ENCODE measurements around the gene AFAP1L1. TPM values are rescaled to one million over a fixed set of nuclear protein-coding genes. Genes with fewer than 3 reads are reported as not detected.

Gene AFAP1L1
- total and polyA plus RNA-seq, 9 of the 15 experiments (the other 6 are each of a cell fraction or from before 2014, with no cell fraction given), result 0.01 to 0.12 (median 0.03) TPM; not detected in 4

GRCh38 chr5:149357370-149358293 lies 86.0 kb downstream of the AFAP1L1 start, which contains the start of gene PCYOX1L (continued):
- TF ChIP-seq PRDM10 (IDR thresholded peaks at IDR 0.05; ENCODE audit: partially characterized antibody) (peak; percentile 99), TAL1 (IDR thresholded peaks at IDR 0.05) (no peak), ZNF146 (CRISPR knock-in tag; IDR thresholded peaks at IDR 0.05; ENCODE audit: unreplicated experiment) (no peak), NR0B1 (IDR thresholded peaks at IDR 0.05; ENCODE audit: partially characterized antibody) (no peak), LCOR (CRISPR knock-in tag; IDR thresholded peaks at IDR 0.05) (no peak), SRSF7 (optimal IDR thresholded peaks at IDR 0.05; ENCODE audit: low read depth, low read length) (no peak), RUNX1 (IDR thresholded peaks at IDR 0.05; ENCODE audit: low read depth) (no peak), CGGBP1 (CRISPR knock-in tag; IDR thresholded peaks at IDR 0.05) (no peak), MTA3 (IDR thresholded peaks at IDR 0.05; ENCODE audit: borderline replicate concordance) (no peak), HDGF (IDR thresholded peaks at IDR 0.05) (no peak), HMG20B (CRISPR knock-in tag; IDR thresholded peaks at IDR 0.05) (no peak), IRF2 (CRISPR knock-in tag; IDR thresholded peaks at IDR 0.05) (no peak), FIP1L1 (IDR thresholded peaks at IDR 0.05; ENCODE audit: low read depth, low read length, poor library complexity, severe bottlenecking) (no peak), MLX (CRISPR knock-in tag; conservative IDR thresholded peaks at IDR 0.05) (no peak), ATF4 (CRISPR knock-in tag; IDR thresholded peaks at IDR 0.05) (no peak), ZNF384 (IDR thresholded peaks at IDR 0.05; ENCODE audit: low read depth, low read length) (no peak), ZKSCAN1 (IDR thresholded peaks at IDR 0.05; ENCODE audit: low read depth, low read length) (no peak), ZC3H11A (IDR thresholded peaks at IDR 0.05; ENCODE audit: low read depth, low read length) (no peak), ZBTB7A (IDR thresholded peaks at IDR 0.05; ENCODE audit: borderline replicate concordance, control insufficient read depth, low read depth, low read length) (no peak), MECOM (CRISPR knock-in tag; IDR thresholded peaks at IDR 0.05) (no peak), GATAD2A (IDR thresholded peaks at IDR 0.05) (no peak), WHSC1 (IDR thresholded peaks at IDR 0.05; ENCODE audit: low read length) (no peak)

Data from K562 (cell line).